ENCODE data around the gene CELA2A. TPM values are rescaled to one million over a fixed set of nuclear protein-coding genes. Genes with fewer than 3 reads are reported as not detected.

The CELA2A gene
- total RNA-seq, 1 experiment from 2014 or later, result 0.72 TPM

GRCh38 chr1:15418806-15419515 lies 37.6 kb upstream of the CELA2A start:
- ATAC-seq (no peak), DNase-seq (ENCODE audit: low read depth, low spot score) (no peak)
- Histone ChIP-seq H3K9me3 (ENCODE audit: control insufficient read depth, insufficient read depth, low read depth, low read length) (no peaks in the 10 kb centered on the region), H3K27me3 (ENCODE audit: control insufficient read depth, insufficient read depth, low read length) (no peaks in the 10 kb centered on the region), H3K27ac (ENCODE audit: low read length) (peak overlapping the region; percentile 72), H3K36me3 (ENCODE audit: control insufficient read depth, insufficient read depth, low read length) (no peaks in the 10 kb centered on the region), H3K4me3 (ENCODE audit: low read depth in 2 of 2, low read length in 2 of 2) (no peak overlapping the region), H3K4me1 (ENCODE audit: control insufficient read depth, insufficient read depth, low read length) (peaks cover 54% of the 10 kb centered on the region)
- BruUV-seq (replicated peaks), result no TSS peak
- POLR2A ChIA-PET, result no interaction called here
- TF ChIP-seq TCF7L2 (IDR thresholded peaks at IDR 0.05; ENCODE audit: low read depth, low read length), result no peak
- no peak for TF ChIP-seq REST (IDR thresholded peaks at IDR 0.05; ENCODE audit: insufficient read depth in 1 of 2, low read depth in 2 of 2, low read length in 1 of 2)
- TF ChIP-seq POLR2AphosphoS5 (IDR thresholded peaks at IDR 0.05; ENCODE audit: low read depth, low read length), result no peak
- no peak for TF ChIP-seq SIN3A (IDR thresholded peaks at IDR 0.05; ENCODE audit: borderline replicate concordance, insufficient read depth, low read depth, low read length)
- TF ChIP-seq CTCF (IDR thresholded peaks at IDR 0.05), result no peak
- CTCF ChIA-PET, result no interaction called here
- intact Hi-C loops (cut with micrococcal nuclease; ENCODE audit: unreplicated experiment) (no loop called here), in situ Hi-C loops (cut with HindIII; ENCODE audit: low pct_unique_long_range_greater_than_20kb, low sequenced_read_pairs) (no loop called here)

GRCh38 chr1:15420853-15421465 lies 35.6 kb upstream of the CELA2A start:
- ChIA-PET CTCF (no interaction called here), POLR2A (no interaction called here)
- TF ChIP-seq TCF7L2 (IDR thresholded peaks at IDR 0.05; ENCODE audit: low read depth, low read length), result peak; percentile 45; the same call in 1 of the 2 replicates
- TF ChIP-seq POLR2AphosphoS5 (IDR thresholded peaks at IDR 0.05; ENCODE audit: low read depth, low read length), result no peak
- peaks cover 53% of the 10 kb centered on the region for H3K4me1 ChIP-seq (ENCODE audit: control insufficient read depth, insufficient read depth, low read length)
- no peaks in the 10 kb centered on the region for H3K27me3 ChIP-seq (ENCODE audit: control insufficient read depth, insufficient read depth, low read length)
- intact Hi-C loops (cut with micrococcal nuclease; ENCODE audit: unreplicated experiment) (no loop called here), in situ Hi-C loops (cut with HindIII; ENCODE audit: low pct_unique_long_range_greater_than_20kb, low sequenced_read_pairs) (no loop called here)
- H3K27ac ChIP-seq (ENCODE audit: low read length), result no peak overlapping the region
- H3K4me3 ChIP-seq (ENCODE audit: low read depth in 2 of 2, low read length in 2 of 2), result no peak overlapping the region
- ATAC-seq (no peak), DNase-seq (ENCODE audit: low read depth, low spot score) (no peak)
- BruUV-seq (replicated peaks), result no TSS peak
- H3K9me3 ChIP-seq (ENCODE audit: control insufficient read depth, insufficient read depth, low read depth, low read length), result no peaks in the 10 kb centered on the region
- no peaks in the 10 kb centered on the region for H3K36me3 ChIP-seq (ENCODE audit: control insufficient read depth, insufficient read depth, low read length)

GRCh38 chr1:15422871-15423270 lies 33.7 kb upstream of the CELA2A start:
- Histone ChIP-seq H3K36me3 (ENCODE audit: control insufficient read depth, insufficient read depth, low read length) (no peaks in the 10 kb centered on the region; the same call in 1 of the 2 replicates), H3K27ac (ENCODE audit: low read length) (no peak overlapping the region; the same call in 1 of the 2 replicates), H3K9me3 (ENCODE audit: control insufficient read depth, insufficient read depth, low read depth, low read length) (no peaks in the 10 kb centered on the region), H3K27me3 (ENCODE audit: control insufficient read depth, insufficient read depth, low read length) (no peaks in the 10 kb centered on the region), H3K4me1 (ENCODE audit: control insufficient read depth, insufficient read depth, low read length) (peaks cover 44% of the 10 kb centered on the region), H3K4me3 (ENCODE audit: low read depth in 2 of 2, low read length in 2 of 2) (no peak overlapping the region)
- POLR2A ChIA-PET, result no interaction called here
- no peak for ATAC-seq
- in situ Hi-C loops (cut with HindIII; ENCODE audit: low pct_unique_long_range_greater_than_20kb, low sequenced_read_pairs), result no loop called here
- DNase-seq (ENCODE audit: low read depth, low spot score), result no peak
- no peak for TF ChIP-seq REST (IDR thresholded peaks at IDR 0.05; ENCODE audit: insufficient read depth in 1 of 2, low read depth in 2 of 2, low read length in 1 of 2)
- TF ChIP-seq SIN3A (IDR thresholded peaks at IDR 0.05; ENCODE audit: borderline replicate concordance, insufficient read depth, low read depth, low read length), result no peak
- no peak for TF ChIP-seq CTCF (IDR thresholded peaks at IDR 0.05)
- no peak for TF ChIP-seq TCF7L2 (IDR thresholded peaks at IDR 0.05; ENCODE audit: low read depth, low read length)
- no peak for TF ChIP-seq POLR2AphosphoS5 (IDR thresholded peaks at IDR 0.05; ENCODE audit: low read depth, low read length)
- intact Hi-C loops (cut with micrococcal nuclease; ENCODE audit: unreplicated experiment), result no loop called here
- CTCF ChIA-PET, result no interaction called here
- BruUV-seq (replicated peaks), result no TSS peak
